GM19099 (cell line): ENCODE results near the gene HPS5.

Experiments used
- POLR2A ChIP-seq: IDR thresholded peaks from 3 replicates; pipeline ENCODE4 v1.6.1; 2011; ENCODE audit warnings: low read depth; ENCODE audit not compliant: insufficient read length; ENCODE audit errors: extremely low read depth

The HPS5 gene

GRCh38 chr11:18330921-18331320, 9.0 kb upstream of the HPS5 start:
- TF ChIP-seq POLR2A, result no peak

GRCh38 chr11:18329196-18329870, 7.4 kb upstream of the HPS5 start:
- no peak for TF ChIP-seq POLR2A

GRCh38 chr11:18324381-18324780, 2.4 kb upstream of the HPS5 start:
- TF ChIP-seq POLR2A, result no peak

- TF ChIP-seq POLR2A, result no peak
These were observed 1.1 kb upstream of the HPS5 start for GRCh38 chr11:18322818-18323570.

- no peak for TF ChIP-seq POLR2A
These were observed 367 bp downstream of the HPS5 start for GRCh38 chr11:18321578-18321968.

- TF ChIP-seq POLR2A, result no peak
These were observed 1.3 kb downstream of the HPS5 start for GRCh38 chr11:18320617-18321016.

- TF ChIP-seq POLR2A, result no peak
These were observed 2.0 kb downstream of the HPS5 start for GRCh38 chr11:18319914-18320313.

- no peak for TF ChIP-seq POLR2A
These were observed 4.4 kb downstream of the HPS5 start for GRCh38 chr11:18317551-18317950.

- TF ChIP-seq POLR2A, result no peak
These were observed 6.0 kb downstream of the HPS5 start for GRCh38 chr11:18315893-18316292.

- TF ChIP-seq POLR2A, result no peak
These were observed 7.0 kb downstream of the HPS5 start for GRCh38 chr11:18314784-18315523.

GRCh38 chr11:18313965-18314763, 7.8 kb downstream of the HPS5 start:
- no peak for TF ChIP-seq POLR2A

- TF ChIP-seq POLR2A, result no peak
These were observed 9.1 kb downstream of the HPS5 start for GRCh38 chr11:18312663-18313420.

- TF ChIP-seq POLR2A, result no peak
These were observed 9.9 kb downstream of the HPS5 start for GRCh38 chr11:18312012-18312411.

- TF ChIP-seq POLR2A, result no peak
These were observed 11.1 kb downstream of the HPS5 start for GRCh38 chr11:18310800-18311340.
